Measurements from ENCODE around the gene PSEN2. TPM values are rescaled to one million over a fixed set of nuclear protein-coding genes. Genes with fewer than 3 reads are reported as not detected.

PSEN2 gene
- total and polyA plus RNA-seq, 2 donors (not counting 1 experiment from before 2014, with no cell fraction given), result 15.8 to 26.0 TPM

- H3K4me3 ChIP-seq (ENCODE audit: control extremely low read depth in 1 of 5, extremely low read depth in 1 of 5, insufficient read depth in 1 of 5, low read depth in 2 of 5, low read length in 4 of 5), result no peak overlapping the region
- Mint-ChIP-seq H3K27me3 (no peaks in the 10 kb centered on the region), H3K4me1 (peaks cover 46% of the 10 kb centered on the region), H3K27ac (peak overlapping the region; percentile 84), H3K4me3 (peak overlapping the region; percentile 71), H3K9me3 (ENCODE audit: insufficient read depth) (no peaks in the 10 kb centered on the region)
- H3K9ac ChIP-seq (ENCODE audit: low read length), result peak overlapping the region; percentile 53
- H3K4me1 ChIP-seq (ENCODE audit: control insufficient read depth in 2 of 2, insufficient read depth in 2 of 2, low read length in 2 of 2), result peaks cover 44 to 48% of the 10 kb centered on the region in 2 donors
- TF ChIP-seq EZH2 (IDR thresholded peaks at IDR 0.05; ENCODE audit: borderline replicate concordance, insufficient read depth, low read depth, low read length, poor library complexity, severe bottlenecking), result no peak
- TF ChIP-seq CTCF (IDR thresholded peaks at IDR 0.05), result no peak
- peaks cover 0 to 2% of the 10 kb centered on the region in 2 experiments for H3K36me3 ChIP-seq (replicated peaks in 1 of 2; ENCODE audit: control extremely low read depth in 1 of 2, control insufficient read depth in 1 of 2, extremely low read depth in 1 of 2, insufficient read depth in 2 of 2, low read length in 1 of 2)
- ChIA-PET POLR2A (interaction anchor here (0.6 kb wide), 1 partner anchor 52 kb away, joined by 3 read pairs; no protein-coding TSS in a partner anchor), CTCF (interaction anchor here (1.5 kb wide), 1 partner anchor 31 kb away, joined by 5 read pairs; no protein-coding TSS in a partner anchor)
- 93% methylated on average over 15 of the region's 15 CpGs for WGBS (ENCODE audit: insufficient coverage)
- no peaks in the 10 kb centered on the region for H3K9me3 ChIP-seq (ENCODE audit: control extremely low read depth in 1 of 3, control insufficient read depth in 2 of 3, insufficient read depth in 1 of 3, low read length in 2 of 3)
- DNase-seq (no peak), ATAC-seq (ENCODE audit: low read depth) (no peak)
- H4K20me1 ChIP-seq (ENCODE audit: control insufficient read depth, insufficient read depth, low read length, poor library complexity, severe bottlenecking), result no peaks in the 10 kb centered on the region
- H2AFZ ChIP-seq (ENCODE audit: insufficient read depth, low read depth, low read length, poor library complexity, severe bottlenecking), result peak overlapping the region; percentile 83
- peak overlapping the region; percentile 62 to 81 for H3K27ac ChIP-seq (ENCODE audit: low read length in 2 of 2)
- H3K4me2 ChIP-seq (replicated peaks; ENCODE audit: low read depth, low read length, poor library complexity, severe bottlenecking), result peak overlapping the region; percentile 70
- intact Hi-C loops (cut with micrococcal nuclease), result loop anchor here (1.0 to 2.0 kb wide), 2 partner anchors 11 to 59 kb away; partner anchors contain the start of genes COQ8A and PSEN2
- H3K79me2 ChIP-seq (ENCODE audit: control insufficient read depth, insufficient read depth, low read length), result no peaks in the 10 kb centered on the region
- H3K27me3 ChIP-seq (replicated peaks in 1 of 4; ENCODE audit: control extremely low read depth in 1 of 4, control insufficient read depth in 3 of 4, insufficient read depth in 4 of 4, low read length in 3 of 4), result no peaks in the 10 kb centered on the region
These were observed 11.2 kb downstream of the PSEN2 start for GRCh38 chr1:226881515-226882185.

GRCh38 chr1:226882187-226882586, 11.8 kb downstream of the PSEN2 start:
- Mint-ChIP-seq H3K4me3 (peak overlapping the region; percentile 71), H3K27me3 (no peaks in the 10 kb centered on the region), H3K27ac (peak overlapping the region; percentile 84), H3K4me1 (peaks cover 46% of the 10 kb centered on the region), H3K9me3 (ENCODE audit: insufficient read depth) (no peaks in the 10 kb centered on the region)
- ChIA-PET CTCF (interaction anchor here (0.8 to 1.6 kb wide), 5 partner anchors 30 to 335 kb away, joined by 3 to 4 read pairs (median 3); partner anchors contain the start of gene COQ8A), POLR2A (interaction anchor here (1.1 kb wide), 1 partner anchor 58 kb away, joined by 3 read pairs; the partner anchor contains the start of gene COQ8A)
- WGBS (ENCODE audit: insufficient coverage), result 64% methylated on average over 5 of the region's 5 CpGs
- DNase-seq (no peak), ATAC-seq (ENCODE audit: low read depth) (no peak)
- Histone ChIP-seq H3K9ac (ENCODE audit: low read length) (peak overlapping the region; percentile 53), H3K36me3 (replicated peaks in 1 of 2; ENCODE audit: control extremely low read depth in 1 of 2, control insufficient read depth in 1 of 2, extremely low read depth in 1 of 2, insufficient read depth in 2 of 2, low read length in 1 of 2) (peaks cover 0 to 2% of the 10 kb centered on the region in 2 experiments), H4K20me1 (ENCODE audit: control insufficient read depth, insufficient read depth, low read length, poor library complexity, severe bottlenecking) (no peaks in the 10 kb centered on the region), H3K79me2 (ENCODE audit: control insufficient read depth, insufficient read depth, low read length) (no peaks in the 10 kb centered on the region), H3K4me3 (ENCODE audit: control extremely low read depth in 1 of 5, extremely low read depth in 1 of 5, insufficient read depth in 1 of 5, low read depth in 2 of 5, low read length in 4 of 5) (peak overlapping the region in 4 of 5 experiments; percentile 16 to 58 (median 31)), H3K27me3 (replicated peaks in 1 of 4; ENCODE audit: control extremely low read depth in 1 of 4, control insufficient read depth in 3 of 4, insufficient read depth in 4 of 4, low read length in 3 of 4) (no peaks in the 10 kb centered on the region), H2AFZ (ENCODE audit: insufficient read depth, low read depth, low read length, poor library complexity, severe bottlenecking) (peak overlapping the region; percentile 83), H3K4me2 (replicated peaks; ENCODE audit: low read depth, low read length, poor library complexity, severe bottlenecking) (peak overlapping the region; percentile 70), H3K4me1 (ENCODE audit: control insufficient read depth in 2 of 2, insufficient read depth in 2 of 2, low read length in 2 of 2) (peaks cover 44 to 52% of the 10 kb centered on the region in 2 donors), H3K27ac (ENCODE audit: low read length in 2 of 2) (peak overlapping the region; percentile 62 to 81), H3K9me3 (ENCODE audit: control extremely low read depth in 1 of 3, control insufficient read depth in 2 of 3, insufficient read depth in 1 of 3, low read length in 2 of 3) (no peaks in the 10 kb centered on the region)
- no peak for TF ChIP-seq EZH2 (IDR thresholded peaks at IDR 0.05; ENCODE audit: borderline replicate concordance, insufficient read depth, low read depth, low read length, poor library complexity, severe bottlenecking)
- TF ChIP-seq CTCF (IDR thresholded peaks at IDR 0.05), result no peak
- intact Hi-C loops (cut with micrococcal nuclease), result loop anchor here (1.0 to 2.0 kb wide), 2 partner anchors 12 to 59 kb away; partner anchors contain the start of genes COQ8A and PSEN2

Data from B cell (primary cell).